ENCODE data around the gene CHCHD6.
"Not testable (repeated sequence)": the region's sequence is repeated elsewhere in the genome, so short reads cannot be mapped to it uniquely, and the experiment has no call there.

The CHCHD6 gene

DNA sequence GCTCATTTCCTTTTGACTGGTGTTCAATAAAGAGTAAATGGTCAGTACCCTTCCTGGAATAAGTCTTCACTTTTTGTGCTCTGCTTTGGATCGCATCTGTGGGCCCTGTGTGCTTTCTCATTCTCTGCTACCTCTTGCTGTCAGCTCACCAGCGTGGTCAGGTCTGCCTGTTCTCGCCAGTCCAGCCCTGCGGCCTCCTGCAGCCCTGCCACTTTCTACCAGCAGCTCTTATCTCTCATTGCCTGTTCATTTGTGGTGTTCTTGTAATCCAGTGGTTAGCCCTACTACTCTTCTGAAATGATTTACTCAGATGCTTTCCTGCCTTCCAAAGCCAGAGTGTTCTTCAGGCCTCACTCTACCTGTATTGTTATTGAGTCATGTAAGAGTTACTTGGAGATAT, 54.8 kb downstream of the CHCHD6 start:
- H3K27ac ChIP-seq, result peak overlapping the region; percentile 12
- DNase-seq (ENCODE audit: low read depth, low spot score), result no peak

DNA sequence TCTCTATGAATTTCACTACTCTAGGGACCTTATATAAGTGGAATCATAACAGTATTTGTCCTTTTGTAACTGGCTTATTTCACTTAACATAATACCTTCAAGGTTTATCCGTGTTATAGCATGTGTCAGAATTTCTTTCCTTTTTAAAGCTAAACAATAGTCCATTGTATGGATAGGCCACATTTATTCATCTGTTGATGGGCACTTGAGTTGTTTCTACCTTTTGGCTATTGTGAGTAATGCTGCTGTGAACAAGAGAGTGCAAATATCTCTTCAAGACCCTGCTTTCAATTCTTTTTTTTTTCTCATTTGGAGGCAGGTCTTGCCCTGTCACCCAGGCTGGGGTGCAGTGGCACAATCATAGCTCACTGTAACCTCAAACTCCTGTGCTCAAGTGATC, 56.5 kb downstream of the CHCHD6 start:
- no peak overlapping the region for H3K27ac ChIP-seq
- DNase-seq (ENCODE audit: low read depth, low spot score), result no peak

DNA sequence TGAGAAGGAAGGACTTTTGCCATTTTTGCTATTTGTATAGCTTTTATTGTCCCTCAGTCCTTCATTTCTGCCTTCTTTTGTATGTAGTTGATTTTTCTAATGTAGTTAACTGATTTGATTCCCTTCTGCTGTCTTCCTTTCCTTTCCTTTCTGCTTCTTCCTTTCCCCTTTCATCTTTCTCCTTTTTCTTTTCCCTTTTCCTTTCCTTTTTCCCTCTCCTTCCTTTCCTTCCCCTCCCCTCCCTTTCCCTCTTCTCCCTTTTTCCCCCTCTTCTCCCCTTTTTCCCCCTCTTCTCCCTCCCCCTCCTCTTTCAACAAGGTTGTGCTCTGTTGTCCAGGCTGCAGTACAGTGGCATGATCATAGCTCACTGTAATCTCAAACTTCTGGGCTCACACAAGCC, 59.0 kb downstream of the CHCHD6 start:
- H3K27ac ChIP-seq, result no peak overlapping the region
- DNase-seq (ENCODE audit: low read depth, low spot score), result no peak

DNA sequence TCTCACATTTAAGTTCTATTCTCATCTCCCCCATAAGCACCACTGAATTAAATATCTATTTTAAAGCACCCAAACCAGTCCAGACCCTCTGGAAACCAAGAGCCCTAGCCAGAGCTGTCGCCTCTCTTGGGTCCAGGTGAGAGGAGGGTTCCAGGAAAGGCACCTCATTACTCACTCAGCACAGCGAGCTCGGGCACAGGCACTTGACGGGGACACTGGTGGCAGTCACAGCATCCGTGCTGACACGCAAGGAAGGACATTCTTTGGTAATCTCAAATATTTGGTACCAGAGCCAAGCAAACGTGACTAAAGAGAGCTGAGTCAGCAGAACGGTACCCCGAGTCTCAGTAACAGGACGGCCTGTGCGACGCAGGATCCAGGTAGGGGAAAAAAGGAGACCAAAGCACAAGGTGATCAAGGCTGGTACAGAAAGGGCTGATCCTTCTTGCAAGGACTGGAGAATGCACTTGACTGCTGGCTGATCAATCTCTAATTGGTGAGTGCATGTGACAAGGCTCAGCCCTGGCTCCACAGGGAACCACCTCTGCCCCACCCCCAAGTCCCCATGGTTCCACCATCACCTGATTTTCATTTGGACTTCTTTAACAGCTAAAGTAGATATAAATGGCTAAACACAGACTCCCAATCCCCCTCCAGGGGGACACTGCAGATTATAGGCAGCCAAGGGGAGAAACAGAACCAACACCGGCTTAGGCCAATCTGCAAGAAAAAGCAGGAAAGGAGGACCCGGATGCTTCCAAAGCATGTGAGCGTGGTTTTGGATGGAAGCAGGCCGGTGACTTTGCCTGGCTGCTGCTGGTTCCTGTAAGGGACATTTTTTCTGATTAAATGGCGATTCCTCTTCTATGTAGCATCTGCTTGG, 61.4 kb downstream of the CHCHD6 start:
- no peak overlapping the region for H3K27ac ChIP-seq
- DNase-seq (ENCODE audit: low read depth, low spot score), result no peak

DNA sequence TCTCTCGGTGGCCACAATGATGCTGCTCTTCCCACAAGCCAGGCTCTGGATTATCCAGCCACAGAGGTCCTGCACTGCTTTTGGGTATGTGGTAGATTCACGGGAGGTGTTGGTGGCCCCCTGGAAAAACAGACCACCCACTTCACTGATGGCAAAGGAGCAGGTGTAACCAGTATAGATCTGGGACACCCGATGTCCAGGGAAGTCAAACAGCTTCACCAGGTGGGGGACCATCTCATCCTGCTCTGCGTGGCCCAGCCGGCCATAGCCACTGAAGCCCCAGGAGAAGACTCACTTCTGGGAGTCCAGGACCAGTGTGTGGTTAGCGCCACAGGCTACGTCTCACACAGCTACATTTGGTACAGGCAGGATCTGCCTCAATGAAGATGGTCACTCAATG, 62.6 kb downstream of the CHCHD6 start:
- no peak for DNase-seq (ENCODE audit: low read depth, low spot score)
- H3K27ac ChIP-seq, result no peak overlapping the region

DNA sequence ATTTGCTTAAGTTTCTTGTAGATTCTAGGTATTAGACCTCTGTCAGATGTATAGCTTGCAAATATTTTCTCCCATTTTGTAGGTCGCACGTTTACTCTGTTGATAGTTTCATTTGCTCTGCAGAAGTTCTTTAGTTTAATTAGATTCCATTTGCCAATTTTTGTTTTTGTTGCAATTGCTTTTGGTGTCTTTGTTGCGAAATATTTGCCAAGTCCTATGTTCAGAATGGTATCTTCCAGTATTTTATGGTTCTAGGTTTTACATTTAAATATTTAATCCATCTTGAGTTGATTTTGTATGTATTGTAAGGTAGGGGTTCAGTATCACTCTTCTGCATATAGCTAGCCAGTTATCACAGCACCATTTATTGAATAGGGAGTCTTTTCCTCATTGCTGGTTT, 64.9 kb downstream of the CHCHD6 start:
- H3K27ac ChIP-seq, result no peak overlapping the region
- DNase-seq (ENCODE audit: low read depth, low spot score), result no peak

DNA sequence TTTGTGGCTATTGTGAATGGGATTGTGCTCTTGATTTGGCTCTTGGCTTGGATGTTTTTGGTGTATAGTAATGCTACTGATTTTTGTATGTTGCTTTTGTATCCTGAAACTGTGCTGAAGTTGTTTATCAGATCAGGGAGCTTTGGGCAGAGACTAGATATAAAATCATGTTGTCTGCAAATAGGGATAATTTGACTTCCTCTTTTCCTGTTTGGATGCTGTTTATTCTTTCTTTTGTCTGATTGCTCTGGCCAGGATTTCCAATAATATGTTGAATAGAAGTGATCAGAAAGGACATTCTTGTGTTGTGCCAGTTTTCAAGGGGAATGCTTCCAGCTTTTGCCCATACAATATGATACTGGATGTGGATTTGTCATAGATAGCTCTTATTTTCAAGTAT, 66.1 kb downstream of the CHCHD6 start:
- no peak overlapping the region for H3K27ac ChIP-seq
- no peak for DNase-seq (ENCODE audit: low read depth, low spot score)

DNA sequence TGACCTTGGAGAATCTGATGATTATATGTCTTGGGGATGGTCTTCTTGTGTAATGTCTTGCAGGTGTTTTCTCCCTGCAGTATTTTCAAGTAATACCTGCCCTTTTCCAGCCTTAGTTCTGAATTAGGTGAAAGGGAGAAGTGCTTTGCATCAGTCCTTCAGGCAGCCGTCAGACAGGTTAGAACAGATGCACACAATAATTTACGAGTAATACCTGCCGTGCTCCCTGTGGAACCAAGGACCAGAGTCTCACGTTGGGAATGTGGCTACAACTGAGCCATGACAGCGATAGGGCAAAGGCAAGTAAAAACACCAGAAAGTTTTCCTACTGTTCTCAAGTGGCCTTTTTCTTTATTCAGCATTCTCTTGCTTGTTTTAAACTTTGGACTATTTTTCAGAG, 69.1 kb downstream of the CHCHD6 start:
- H3K27ac ChIP-seq, result peak overlapping the region; percentile 62
- DNase-seq (ENCODE audit: low read depth, low spot score), result peak; percentile 27

DNA sequence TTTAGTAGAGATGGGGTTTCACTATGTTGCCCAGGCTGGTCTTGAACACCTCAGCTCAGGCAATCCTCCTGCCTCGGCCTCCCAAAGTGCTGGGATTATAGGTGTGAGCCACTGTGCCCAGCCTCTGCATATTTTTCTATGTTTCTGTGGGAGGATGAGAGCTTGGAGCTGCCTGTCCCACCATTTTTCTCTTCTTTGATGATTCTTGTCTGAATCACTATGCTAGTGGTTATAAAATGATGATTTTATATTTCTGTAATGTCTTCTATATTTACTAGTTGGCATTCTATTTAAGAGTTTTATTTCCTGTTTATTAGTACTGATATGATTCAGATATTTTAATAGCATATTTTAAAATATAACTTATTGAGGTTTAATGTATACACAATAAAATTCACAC, 69.7 kb downstream of the CHCHD6 start:
- no peak for DNase-seq (ENCODE audit: low read depth, low spot score)
- peak overlapping the region; percentile 62 for H3K27ac ChIP-seq

DNA sequence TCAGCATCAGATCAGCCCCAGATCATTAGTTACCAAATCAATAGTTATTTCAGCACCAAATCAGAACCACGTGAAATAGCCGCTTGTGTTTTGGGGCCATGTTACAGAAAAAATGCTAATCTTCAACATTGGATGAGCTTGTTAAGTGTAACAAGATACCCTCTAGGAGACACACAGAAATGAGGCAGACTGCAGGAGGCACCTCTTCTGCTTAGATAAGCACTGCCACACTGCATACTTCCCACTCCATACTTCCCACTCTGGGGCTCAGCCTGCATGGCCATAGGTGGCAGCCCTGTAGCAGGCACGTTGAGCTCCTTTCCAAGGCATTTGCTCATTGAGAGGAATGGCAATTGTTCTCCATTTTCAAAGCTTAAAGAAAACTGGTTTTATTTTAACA, 73.3 kb downstream of the CHCHD6 start:
- H3K27ac ChIP-seq, result no peak overlapping the region
- no peak for DNase-seq (ENCODE audit: low read depth, low spot score)

DNA sequence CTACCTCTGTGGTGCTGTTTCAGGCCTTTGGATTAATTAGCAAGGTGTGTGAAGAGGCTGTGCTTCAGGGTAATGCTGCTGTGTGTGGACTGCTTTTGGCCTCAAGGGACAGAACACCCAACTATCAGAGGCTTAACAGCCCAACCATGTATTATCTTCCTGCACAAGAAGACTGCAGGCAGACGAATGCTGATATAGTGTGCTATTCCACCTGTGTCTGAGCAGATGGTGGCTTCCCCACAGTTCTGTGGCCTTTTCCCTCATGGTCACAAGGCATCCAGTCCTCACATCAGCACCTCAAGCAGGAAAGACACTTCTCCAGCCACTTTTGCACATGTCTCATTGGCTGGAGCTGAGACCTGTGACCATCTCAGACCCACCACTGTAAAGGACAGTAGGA, 76.6 kb downstream of the CHCHD6 start:
- no peak for DNase-seq (ENCODE audit: low read depth, low spot score)
- peak overlapping the region; percentile 99 for H3K27ac ChIP-seq

DNA sequence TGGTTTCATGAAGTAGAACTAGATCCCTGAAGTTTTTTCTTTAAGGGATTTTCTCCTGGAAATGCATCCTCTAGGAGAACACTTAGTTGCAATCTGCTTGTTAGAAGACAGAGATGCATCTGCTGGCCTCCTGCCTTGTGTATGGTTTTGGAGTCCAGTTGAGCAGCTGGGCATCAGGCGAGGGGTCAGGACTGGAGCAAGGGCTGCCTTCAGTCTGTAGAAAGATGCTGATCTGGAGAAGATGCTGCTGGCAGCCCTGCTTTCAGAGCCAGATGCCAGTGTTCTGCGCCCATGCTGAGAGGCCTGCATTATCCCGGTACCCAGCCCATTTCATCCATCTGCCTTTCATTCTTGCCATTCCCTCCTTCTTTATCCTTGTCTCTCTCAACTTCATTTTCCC, 77.4 kb downstream of the CHCHD6 start:
- peak overlapping the region; percentile 99 for H3K27ac ChIP-seq

DNA sequence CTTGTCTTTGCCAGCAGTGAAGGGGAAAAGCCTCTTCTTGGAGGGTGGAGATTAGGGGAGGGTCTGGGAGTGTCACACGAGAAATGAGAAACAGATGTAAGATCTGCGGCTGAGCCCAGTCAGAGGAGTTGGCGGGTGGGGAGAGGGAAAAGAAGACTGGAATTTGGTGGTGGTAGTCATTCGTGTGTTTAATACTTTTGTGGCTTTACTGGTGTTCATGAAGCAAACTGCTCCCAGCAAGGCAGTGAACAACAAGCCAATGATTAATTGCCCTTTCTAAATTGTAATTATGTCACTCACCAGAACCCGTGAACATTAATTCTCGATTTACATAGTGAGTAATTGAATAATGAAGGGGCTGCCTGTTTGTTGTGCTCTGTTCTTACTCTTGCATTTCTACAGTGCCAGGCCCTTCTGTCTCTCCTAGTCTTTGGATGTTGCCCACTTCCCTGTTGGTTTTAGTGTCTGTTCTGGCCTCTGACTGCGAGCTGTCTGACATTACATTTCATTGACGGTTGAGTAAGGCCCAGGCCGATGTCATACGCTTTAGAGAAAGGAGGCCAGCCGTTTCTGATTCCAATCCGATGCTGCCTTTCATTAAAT, 78.0 kb downstream of the CHCHD6 start:
- peak overlapping the region; percentile 99 for H3K27ac ChIP-seq
- peak; percentile 59 for DNase-seq (ENCODE audit: low read depth, low spot score)

More for the DNA sequence above, 77.4 kb downstream of the CHCHD6 start:
- no peak for DNase-seq (ENCODE audit: low read depth, low spot score)

DNA sequence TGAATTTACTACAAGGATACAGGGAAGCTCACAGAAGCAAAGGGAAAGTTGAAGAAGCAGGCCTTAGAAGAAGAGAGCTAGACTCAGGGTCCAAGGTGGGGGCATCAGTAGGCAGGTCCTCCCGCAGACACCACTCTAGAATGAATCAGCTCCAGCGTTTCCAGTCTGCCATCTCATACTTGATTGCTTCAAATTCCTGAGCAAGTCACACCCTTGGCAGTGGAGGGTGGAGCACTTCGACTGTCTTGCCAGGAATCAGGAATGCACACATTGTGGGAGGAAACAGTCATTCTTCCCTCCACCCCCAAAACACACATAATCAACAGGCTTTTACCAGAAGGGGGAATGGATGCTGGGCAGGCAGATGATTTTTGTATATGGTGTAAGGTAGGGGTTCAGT, 78.5 kb downstream of the CHCHD6 start:
- peak overlapping the region; percentile 99 for H3K27ac ChIP-seq
- peak; percentile 91 for DNase-seq (ENCODE audit: low read depth, low spot score)

DNA sequence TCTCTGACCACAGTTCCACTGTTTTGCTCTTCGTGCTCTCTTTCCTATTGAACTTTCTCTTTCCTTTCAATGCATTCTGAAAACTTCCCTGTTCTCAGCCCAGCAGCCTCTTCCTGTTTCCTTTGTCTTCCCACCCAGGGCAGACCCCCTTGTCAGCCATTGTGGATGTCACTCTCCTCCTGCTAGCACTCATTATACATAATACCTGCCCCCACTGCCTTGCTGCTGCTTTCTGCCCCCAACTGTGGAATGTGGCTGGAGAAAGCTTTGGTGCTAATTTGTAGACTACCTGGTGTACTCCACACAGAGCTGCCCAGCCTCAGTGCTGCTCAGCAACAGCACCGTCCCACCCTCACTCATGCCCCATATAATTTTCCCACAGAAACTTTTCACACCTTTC, 80.2 kb downstream of the CHCHD6 start:
- no peak overlapping the region for H3K27ac ChIP-seq
- no peak for DNase-seq (ENCODE audit: low read depth, low spot score)

DNA sequence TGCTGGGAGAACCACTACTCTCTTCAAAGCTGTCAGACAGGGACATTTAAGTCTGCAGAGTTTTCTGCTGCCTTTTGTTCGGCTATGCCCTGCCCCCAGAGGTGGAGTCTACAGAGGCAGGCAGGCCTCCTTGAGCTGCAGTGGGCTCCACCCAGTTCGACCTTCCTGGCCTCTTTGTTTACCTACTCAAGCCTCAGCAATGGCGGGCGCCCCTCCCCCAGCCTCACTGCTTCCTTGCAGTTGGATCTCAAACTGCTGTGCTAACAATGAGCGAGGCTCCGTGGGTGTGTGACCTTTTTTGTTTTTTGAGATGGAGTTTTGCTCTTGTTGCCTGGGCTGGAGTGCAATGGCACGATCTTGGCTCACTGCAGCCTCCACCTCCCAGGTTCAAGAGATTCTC, 87.3 kb downstream of the CHCHD6 start:
- not testable (repeated sequence) for H3K27ac ChIP-seq; DNase-seq (ENCODE audit: low read depth, low spot score)

DNA sequence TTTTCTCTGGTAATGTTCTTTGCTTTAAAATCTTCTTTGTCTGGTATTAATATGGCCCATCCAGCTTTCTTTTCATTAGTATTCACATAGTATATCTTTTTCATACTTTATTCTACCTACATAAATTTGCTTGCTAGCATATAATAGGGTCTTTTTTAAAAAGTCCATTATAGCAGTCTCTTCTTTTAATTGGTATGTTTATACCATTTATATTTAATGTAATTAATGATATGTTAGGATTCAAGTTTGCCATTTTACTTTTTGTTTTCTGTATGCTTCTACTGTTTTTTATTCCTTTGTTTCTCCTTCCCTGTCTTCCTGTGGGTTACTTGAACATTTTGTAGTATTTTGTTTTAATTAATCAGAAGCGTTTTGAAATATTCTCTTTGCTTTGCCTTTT, 89.0 kb downstream of the CHCHD6 start:
- no peak overlapping the region for H3K27ac ChIP-seq
- DNase-seq (ENCODE audit: low read depth, low spot score), result no peak

DNA sequence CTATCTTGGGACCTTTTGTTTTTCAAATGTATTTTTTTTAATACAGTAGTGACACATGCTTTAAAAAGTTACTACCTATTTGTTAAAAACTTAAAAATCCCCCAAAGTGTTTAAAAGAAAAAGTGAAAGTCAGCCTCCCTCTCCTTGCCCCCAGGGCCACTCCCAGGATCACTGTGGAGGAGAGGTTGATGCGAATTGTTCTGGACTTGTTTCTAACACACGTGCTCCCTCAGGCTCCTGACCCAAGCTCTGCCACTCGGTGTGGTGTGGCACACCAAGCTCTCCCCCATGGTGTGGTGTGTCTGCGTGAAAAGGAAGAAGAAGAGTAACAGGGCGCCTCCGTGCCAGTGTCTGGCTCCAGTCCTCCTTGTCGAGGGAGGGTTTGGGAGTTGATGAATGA, 93.5 kb downstream of the CHCHD6 start:
- no peak overlapping the region for H3K27ac ChIP-seq
- DNase-seq (ENCODE audit: low read depth, low spot score), result no peak

DNA sequence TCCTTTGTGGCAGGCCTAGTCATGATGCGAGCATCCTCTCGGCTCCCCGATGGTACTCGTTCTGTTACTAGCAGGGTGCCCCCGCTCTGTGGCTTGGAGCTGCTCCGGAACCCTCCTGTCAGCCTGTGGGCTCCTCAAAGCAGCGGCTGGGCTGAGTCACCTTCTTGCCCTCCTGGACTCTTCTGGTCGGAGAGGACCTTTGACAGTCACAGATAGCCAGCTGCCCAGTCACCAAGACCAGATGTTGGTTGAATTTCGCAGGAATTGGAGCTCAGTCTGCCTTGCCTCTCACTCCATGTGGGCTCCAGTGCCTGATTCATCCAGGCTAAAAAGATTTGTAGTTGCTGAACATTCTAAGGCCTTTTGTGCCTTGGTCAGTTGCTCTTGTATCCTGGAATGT, 94.5 kb downstream of the CHCHD6 start:
- no peak overlapping the region for H3K27ac ChIP-seq
- DNase-seq (ENCODE audit: low read depth, low spot score), result no peak

DNA sequence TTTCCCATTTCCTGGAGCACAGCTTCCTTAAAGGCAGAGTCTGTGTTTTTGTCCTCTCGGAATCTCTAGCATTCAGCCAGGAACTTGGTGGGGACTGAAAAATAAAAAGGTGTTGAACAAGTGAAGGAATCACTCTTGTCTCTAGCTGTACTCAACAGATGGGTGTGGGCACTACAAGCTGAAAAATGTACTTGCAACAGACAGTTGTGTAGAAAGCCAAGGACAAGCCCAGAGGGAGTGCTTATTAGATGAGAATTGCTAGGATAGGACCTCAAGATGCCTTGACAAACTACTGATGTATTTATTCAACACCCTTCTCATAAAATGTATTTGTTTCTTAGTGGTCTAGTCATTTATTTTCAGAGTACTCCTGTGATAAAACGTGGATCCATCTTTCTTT, 95.1 kb downstream of the CHCHD6 start:
- no peak for DNase-seq (ENCODE audit: low read depth, low spot score)
- H3K27ac ChIP-seq, result no peak overlapping the region

DNA sequence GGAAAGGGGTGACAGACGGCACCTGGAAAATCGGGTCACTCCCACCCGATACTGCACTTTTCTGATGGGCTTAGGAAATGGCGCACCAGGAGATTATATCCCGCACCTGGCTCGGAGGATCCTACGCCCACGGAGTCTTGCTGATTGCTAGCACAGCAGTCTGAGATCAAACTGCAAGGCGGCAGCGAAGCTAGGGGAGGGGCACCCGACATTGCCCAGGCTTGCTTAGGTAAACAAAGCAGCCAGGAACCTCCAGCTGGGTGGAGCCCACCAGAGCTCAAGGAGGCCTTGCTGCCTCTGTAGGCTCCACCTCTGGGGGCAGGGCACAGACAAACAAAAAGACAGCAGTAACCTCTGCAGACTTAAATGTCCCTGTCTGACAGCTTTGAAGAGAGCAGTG, 97.3 kb downstream of the CHCHD6 start:
- not testable (repeated sequence) for H3K27ac ChIP-seq; DNase-seq (ENCODE audit: low read depth, low spot score)

DNA sequence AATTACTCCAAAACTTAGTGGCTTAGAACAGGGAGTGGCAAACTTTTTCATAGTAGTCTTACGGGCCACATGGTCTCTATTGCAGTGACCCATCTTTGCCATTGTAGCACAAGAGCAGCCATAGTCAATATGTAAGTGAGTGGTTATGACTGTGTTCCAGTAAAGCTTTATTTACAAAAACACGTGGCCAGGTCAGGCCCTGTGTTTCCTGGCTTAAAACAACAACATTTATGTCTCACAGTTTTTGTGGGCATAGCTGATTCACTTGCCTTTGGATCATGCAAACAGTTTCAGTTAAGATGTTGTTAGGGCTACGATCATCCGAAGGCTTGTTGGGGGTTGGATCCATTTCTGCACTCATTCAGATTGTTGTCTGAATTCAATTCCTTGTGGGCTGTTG, 103.8 kb downstream of the CHCHD6 start:
- no peak overlapping the region for H3K27ac ChIP-seq
- peak; percentile 18 for DNase-seq (ENCODE audit: low read depth, low spot score)
